CD4-positive, alpha-beta T cell treated with Interleukin-15 for 4 hours (primary cell): ENCODE data around the gene HBZ.
"Not testable (repeated sequence)": the region's sequence is repeated elsewhere in the genome, so short reads cannot be mapped to it uniquely, and the experiment has no call there.

Experiments used
- DNase-seq: peaks from one replicate; pipeline ENCODE4 v3.0.0-alpha.2; 2020; ENCODE audit warnings: low spot score

The HBZ gene

GRCh38 chr16:164827-165538, 12.5 kb downstream of the HBZ start:
- no peak for DNase-seq

- no peak for DNase-seq
Measured at GRCh38 chr16:165539-166374, 13.3 kb downstream of the HBZ start, which contains the start of gene HBM. TSS of gene HBM (plus strand) at chr16:165978. CDS start at chr16:165998, 20 bp downstream.

- no peak for DNase-seq
Measured at GRCh38 chr16:166375-167121, 14.1 kb downstream of the HBZ start.

- no peak for DNase-seq
Measured at GRCh38 chr16:167122-167690, 14.8 kb downstream of the HBZ start.

GRCh38 chr16:168424-168823, 16.0 kb downstream of the HBZ start:
- DNase-seq = no peak

GRCh38 chr16:169014-169413, 16.6 kb downstream of the HBZ start:
- no peak for DNase-seq

GRCh38 chr16:170088-170507, 17.7 kb downstream of the HBZ start:
- not testable (repeated sequence) for DNase-seq

- DNase-seq = no peak
Measured at GRCh38 chr16:170788-171187, 18.3 kb downstream of the HBZ start.

GRCh38 chr16:172374-172941, 20.0 kb downstream of the HBZ start, which contains the start of gene HBA2:
TSS of gene HBA2 (plus strand) at chr16:172876. CDS start at chr16:172913, 37 bp downstream.
- not testable (repeated sequence) for DNase-seq

GRCh38 chr16:173211-173854, 20.9 kb downstream of the HBZ start:
- not testable (repeated sequence) for DNase-seq

GRCh38 chr16:173928-174769, 21.7 kb downstream of the HBZ start:
- not testable (repeated sequence) for DNase-seq

- DNase-seq = no peak
Measured at GRCh38 chr16:175011-175949, 22.8 kb downstream of the HBZ start.

GRCh38 chr16:176006-176405, 23.6 kb downstream of the HBZ start:
- not testable (repeated sequence) for DNase-seq

GRCh38 chr16:176477-177382, 24.3 kb downstream of the HBZ start, which contains the start of gene HBA1:
TSS of gene HBA1 (plus strand) at chr16:176680. CDS start at chr16:176717, 37 bp downstream.
- DNase-seq = not testable (repeated sequence)

GRCh38 chr16:177394-177822, 25.0 kb downstream of the HBZ start:
- no peak for DNase-seq

- no peak for DNase-seq
Measured at GRCh38 chr16:177981-178667, 25.7 kb downstream of the HBZ start.

GRCh38 chr16:178668-179015, 26.2 kb downstream of the HBZ start:
- no peak for DNase-seq
